ENCODE results near the gene CER1.
"Not testable (repeated sequence)": the region's sequence is repeated elsewhere in the genome, so short reads cannot be mapped to it uniquely, and the experiment has no call there.

Gene CER1

GRCh38 chr9:14719231-14719923 is 3.2 kb downstream of the CER1 start:
- in situ Hi-C loops (cut with MboI; ENCODE audit: low sequenced_read_pairs) = no loop called here

GRCh38 chr9:14715102-14715501 is 7.4 kb downstream of the CER1 start:
- in situ Hi-C loops (cut with MboI; ENCODE audit: low sequenced_read_pairs) = no loop called here

GRCh38 chr9:14713187-14713767 is 9.3 kb downstream of the CER1 start:
- in situ Hi-C loops (cut with MboI; ENCODE audit: low sequenced_read_pairs) = no loop called here

DNA sequence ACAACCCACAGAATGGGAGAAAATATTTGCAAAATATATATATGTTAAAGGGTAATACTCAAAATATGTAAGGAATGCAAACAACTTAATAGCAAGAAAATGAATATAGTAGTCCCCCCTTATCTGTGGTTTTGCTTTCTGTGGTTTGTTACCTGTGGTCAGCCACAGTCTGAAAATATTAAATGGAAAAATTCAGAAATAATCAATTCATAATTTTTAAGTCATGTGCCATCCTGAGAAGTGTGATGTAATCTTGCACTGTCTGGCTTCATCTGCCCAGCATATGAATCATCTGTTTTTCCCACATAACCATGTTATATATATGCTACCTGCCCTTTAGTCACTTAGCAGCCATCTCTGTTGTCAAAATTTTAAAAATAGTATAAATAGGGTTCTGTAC is 11.7 kb downstream of the CER1 start:
- in situ Hi-C loops (cut with MboI; ENCODE audit: low sequenced_read_pairs) = no loop called here

DNA sequence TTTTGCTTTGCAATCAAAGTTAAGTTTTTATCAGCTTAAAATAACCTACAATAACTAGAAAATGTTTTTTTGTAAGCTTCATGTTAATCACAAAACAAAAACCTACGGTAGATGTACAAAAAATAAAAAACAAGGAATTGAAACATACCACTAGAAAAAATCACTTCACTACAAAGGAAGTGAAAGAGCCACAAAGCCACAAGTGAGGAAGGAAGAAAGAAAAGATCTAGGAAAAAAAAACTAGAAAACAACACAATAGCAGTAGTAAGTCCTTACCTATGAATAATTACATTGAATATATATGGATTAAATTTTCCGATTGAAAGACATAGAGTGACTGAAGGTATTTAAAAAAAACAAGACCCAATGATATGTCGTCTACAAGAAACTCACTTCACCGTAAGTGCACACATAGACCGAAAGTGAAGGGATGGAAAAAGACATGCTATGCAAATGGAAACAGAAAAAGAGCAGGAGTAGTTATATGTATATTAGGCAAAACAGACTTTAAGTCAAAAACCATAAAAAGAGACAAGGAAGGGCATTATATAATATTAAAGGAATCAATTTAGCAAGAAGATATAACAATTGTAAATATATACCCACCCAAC is 15.9 kb downstream of the CER1 start:
- in situ Hi-C loops (cut with MboI; ENCODE audit: low sequenced_read_pairs) = no loop called here

- in situ Hi-C loops (cut with MboI; ENCODE audit: low sequenced_read_pairs) = no loop called here
Observed at GRCh38 chr9:14705079-14705478, 17.5 kb downstream of the CER1 start.

- in situ Hi-C loops (cut with MboI; ENCODE audit: low sequenced_read_pairs) = no loop called here
Observed at GRCh38 chr9:14704281-14704680, 18.3 kb downstream of the CER1 start.

GRCh38 chr9:14702200-14702720 is 20.3 kb downstream of the CER1 start:
- in situ Hi-C loops (cut with MboI; ENCODE audit: low sequenced_read_pairs) = no loop called here

DNA sequence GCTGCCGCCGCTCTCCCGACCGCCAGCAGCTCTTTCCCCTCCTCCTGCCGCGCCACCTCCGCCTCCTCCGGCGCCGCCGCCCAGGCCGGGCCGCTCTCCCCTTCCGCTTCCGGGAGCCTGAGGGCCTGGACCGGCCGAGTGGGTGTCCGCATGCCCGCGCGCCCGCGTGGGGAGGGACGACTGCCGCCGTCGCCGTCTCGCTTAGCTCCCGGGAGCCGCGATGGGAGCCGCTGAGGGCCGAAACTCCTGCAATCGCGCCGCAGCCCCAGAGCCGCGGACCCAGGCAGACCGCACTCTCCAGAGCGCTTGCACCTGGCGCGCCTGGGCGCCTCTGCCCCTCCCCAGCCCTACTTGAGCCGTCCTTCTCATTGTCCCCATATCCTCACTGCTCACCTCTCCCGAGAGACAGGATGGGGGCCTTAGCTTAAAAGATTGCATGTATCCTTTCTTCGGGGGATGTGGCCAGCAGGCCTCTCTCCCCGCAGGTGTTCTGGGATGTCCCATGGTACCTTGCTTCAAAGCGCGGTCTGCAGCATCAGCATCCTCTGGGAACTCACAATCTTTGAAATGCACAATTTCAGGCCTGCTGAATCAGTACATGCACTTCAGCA is 29.2 kb downstream of the CER1 start, which contains the start of gene ZDHHC21:
Gene ZDHHC21, minus strand, starts transcription at position 182 of the 611 bp plus-strand sequence. CDS start 19,092 bp downstream, outside the sequence.
- in situ Hi-C loops (cut with MboI; ENCODE audit: low sequenced_read_pairs) = no loop called here

DNA sequence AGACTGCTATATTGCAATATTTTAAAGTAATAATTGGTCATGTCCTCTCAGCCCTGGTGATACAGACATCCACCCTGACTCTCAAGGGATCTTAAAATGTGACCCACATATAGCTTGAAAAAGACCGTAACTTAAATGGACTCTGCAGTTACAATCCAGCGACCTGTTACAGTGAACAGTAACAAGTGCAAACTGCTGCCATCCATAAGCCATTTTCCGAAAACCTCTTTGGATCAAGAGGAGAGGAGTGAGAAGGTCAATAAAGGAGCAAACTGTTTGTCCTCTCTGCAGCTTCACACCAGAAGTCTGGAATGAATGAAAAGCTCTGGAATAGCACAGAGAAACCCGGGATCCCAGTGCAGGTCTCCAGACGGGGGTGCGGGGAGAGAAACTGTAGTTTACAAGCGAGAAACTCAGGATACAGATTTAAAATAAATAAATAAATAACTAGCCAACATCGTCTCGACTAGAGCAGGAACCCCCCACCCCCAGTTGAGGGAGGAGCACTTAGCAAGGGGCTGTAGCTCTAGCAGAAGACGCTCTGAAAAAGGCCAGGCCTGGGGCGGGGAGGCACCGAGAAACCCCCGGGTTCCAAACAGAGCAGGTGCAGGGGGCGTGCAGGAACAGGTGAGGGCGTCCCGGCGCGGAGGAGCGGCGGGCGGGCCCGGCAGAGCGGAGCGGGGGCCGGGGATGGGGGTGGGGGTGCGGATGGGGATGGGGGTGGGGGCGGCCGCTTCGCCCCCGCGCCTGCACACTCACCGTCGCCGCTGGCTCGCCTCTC is 29.9 kb downstream of the CER1 start:
- in situ Hi-C loops (cut with MboI; ENCODE audit: low sequenced_read_pairs) = no loop called here

DNA sequence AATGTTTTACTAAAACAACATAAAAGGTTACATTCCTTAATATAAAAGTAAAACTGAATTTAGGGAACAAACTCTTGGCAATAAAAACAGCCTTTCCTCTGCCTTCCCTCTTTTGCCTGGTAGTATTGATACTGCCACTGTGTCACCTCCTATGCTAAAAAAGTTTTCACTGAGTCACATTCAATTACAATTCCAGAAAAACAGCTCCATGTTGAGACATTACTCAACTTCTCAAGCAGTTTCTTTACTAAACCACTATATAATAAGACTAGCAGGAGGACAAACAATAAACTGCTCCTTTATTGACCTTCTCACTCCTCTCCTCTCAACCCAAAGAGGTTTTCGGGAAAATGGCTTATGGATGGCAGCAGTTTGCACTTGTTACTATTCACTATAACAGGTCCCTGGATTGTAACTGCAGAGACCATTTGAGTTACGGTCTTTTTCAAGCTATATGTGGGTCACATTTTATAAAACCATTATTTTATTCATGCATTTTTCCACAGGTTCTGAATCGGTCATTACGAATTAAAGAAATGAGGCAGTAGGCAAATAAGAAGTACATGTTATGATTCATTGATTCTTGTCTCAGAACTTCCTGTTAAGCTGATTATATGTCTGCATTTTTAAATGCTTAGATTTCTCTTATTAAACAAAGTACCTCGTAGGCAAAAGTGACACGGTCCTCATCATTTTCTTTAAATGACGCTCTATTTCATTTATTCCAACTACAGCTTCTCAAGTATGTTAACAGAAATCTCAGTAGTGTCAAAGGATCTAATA is 31.4 kb downstream of the CER1 start:
- in situ Hi-C loops (cut with MboI; ENCODE audit: low sequenced_read_pairs) = no loop called here

GRCh38 chr9:14687042-14687719 is 35.4 kb downstream of the CER1 start:
- in situ Hi-C loops (cut with MboI; ENCODE audit: low sequenced_read_pairs) = no loop called here

- in situ Hi-C loops (cut with MboI; ENCODE audit: low sequenced_read_pairs) = no loop called here
Observed at GRCh38 chr9:14686168-14686567, 36.4 kb downstream of the CER1 start.

- in situ Hi-C loops (cut with MboI; ENCODE audit: low sequenced_read_pairs) = not testable (repeated sequence)
Observed at GRCh38 chr9:14682616-14683015, 39.9 kb downstream of the CER1 start.

DNA sequence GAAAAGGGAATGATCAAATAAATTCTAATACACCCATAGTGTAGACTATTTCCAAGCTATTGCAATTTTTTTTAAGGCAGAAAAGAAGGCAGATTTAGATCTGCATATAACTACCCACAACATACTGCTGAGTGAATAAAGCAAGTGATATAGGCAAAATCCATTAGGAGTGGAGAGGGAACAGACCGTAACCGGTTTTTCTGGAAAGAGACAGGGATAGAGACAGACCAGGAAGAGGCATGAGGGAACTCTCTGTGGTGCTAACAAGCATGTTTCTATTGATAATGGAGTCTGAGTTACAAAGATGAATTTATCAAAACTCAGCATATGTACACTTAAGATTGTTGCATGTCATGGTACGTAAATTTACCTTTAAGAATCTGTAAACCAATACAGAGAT is 43.8 kb downstream of the CER1 start:
- in situ Hi-C loops (cut with MboI; ENCODE audit: low sequenced_read_pairs) = no loop called here

DNA sequence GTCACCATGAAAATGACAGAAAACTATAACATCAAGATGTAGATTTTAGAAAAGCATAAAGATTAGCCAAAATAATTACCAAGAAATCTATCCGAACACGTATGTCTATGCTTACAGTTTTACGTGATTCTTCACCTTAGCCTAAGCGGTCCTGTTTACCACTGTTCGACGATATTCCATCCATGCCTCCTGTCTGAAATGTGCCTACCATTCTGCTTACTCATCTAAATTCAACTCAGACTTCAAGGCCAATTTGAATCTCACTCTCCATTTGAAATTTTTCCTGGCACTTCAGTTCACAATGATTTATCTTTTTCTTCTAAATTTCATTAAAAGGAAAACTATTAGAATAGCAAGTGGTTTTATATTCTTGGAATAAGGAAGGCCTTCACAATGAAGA is 44.7 kb downstream of the CER1 start:
- in situ Hi-C loops (cut with MboI; ENCODE audit: low sequenced_read_pairs) = no loop called here

DNA sequence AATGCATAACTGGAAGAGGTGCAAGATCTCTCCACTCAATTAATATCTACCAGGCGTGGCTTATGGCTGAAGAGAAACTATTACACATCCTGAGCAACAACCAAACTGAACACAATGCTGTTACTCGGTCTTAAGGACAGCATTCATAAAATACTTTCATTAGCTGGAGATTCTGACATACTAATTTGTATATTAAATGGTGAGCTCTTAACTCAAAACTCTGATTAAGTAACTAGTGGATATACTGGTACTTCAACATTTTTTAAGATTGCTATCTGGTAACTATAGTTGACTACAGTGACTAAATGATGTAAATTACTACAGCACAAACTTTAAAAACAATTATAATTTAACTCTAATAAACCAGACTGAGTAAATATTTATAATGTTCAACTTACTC is 45.1 kb downstream of the CER1 start:
- in situ Hi-C loops (cut with MboI; ENCODE audit: low sequenced_read_pairs) = no loop called here

- in situ Hi-C loops (cut with MboI; ENCODE audit: low sequenced_read_pairs) = no loop called here
Observed at GRCh38 chr9:14674630-14675029, 47.9 kb downstream of the CER1 start.

- in situ Hi-C loops (cut with MboI; ENCODE audit: low sequenced_read_pairs) = no loop called here
Observed at GRCh38 chr9:14671377-14671776, 51.2 kb downstream of the CER1 start.

GRCh38 chr9:14670718-14671117 is 51.8 kb downstream of the CER1 start:
- in situ Hi-C loops (cut with MboI; ENCODE audit: low sequenced_read_pairs) = no loop called here
